ENCODE data around the gene THSD7A.

GRCh38 chr7:11858622-11859302 lies 26.8 kb upstream of the THSD7A start:
- TF ChIP-seq CTCF (IDR thresholded peaks at IDR 0.05) = no peak
- no peak for TF ChIP-seq POLR2A (IDR thresholded peaks at IDR 0.05)

Data from heart left ventricle (tissue), 13 donors.